22Rv1 (cell line): ENCODE results near the gene ARMC8.

ENCODE experiments used
- H3K27ac ChIP-seq: fragments of 450-650 bp; 2 replicates; pipeline ENCODE4 v1.5.1; 2017
- CTCF ChIP-seq: fragments of 450-650 bp; IDR thresholded peaks from 2 replicates; pipeline ENCODE4 v1.5.1; 2017; ENCODE audit warnings: mild to moderate bottlenecking
- ZFX ChIP-seq: fragments of 450-650 bp; IDR thresholded peaks from 2 replicates; pipeline ENCODE4 v1.6.1; 2017; ENCODE audit warnings: antibody characterized with exemption, borderline replicate concordance

The ARMC8 gene

GRCh38 chr3:138186803-138187295 is 252 bp upstream of the ARMC8 start:
- no peak for TF ChIP-seq CTCF
- TF ChIP-seq ZFX: no peak

GRCh38 chr3:138188013-138188730 is 1.1 kb downstream of the ARMC8 start:
- H3K27ac ChIP-seq: peak overlapping the region; percentile 89
- no peak for TF ChIP-seq ZFX
- TF ChIP-seq CTCF: no peak

More at GRCh38 chr3:138186803-138187295, 252 bp upstream of the ARMC8 start:
- H3K27ac ChIP-seq: peak overlapping the region; percentile 89

- no peak overlapping the region for H3K27ac ChIP-seq
- TF ChIP-seq CTCF: no peak
- no peak for TF ChIP-seq ZFX
Observed at GRCh38 chr3:138195481-138195880, 8.4 kb downstream of the ARMC8 start.

- H3K27ac ChIP-seq: no peak overlapping the region
- TF ChIP-seq ZFX (no peak), CTCF (no peak)
Observed at GRCh38 chr3:138196023-138196422, 8.9 kb downstream of the ARMC8 start.

- TF ChIP-seq ZFX (no peak), CTCF (no peak)
- no peak overlapping the region for H3K27ac ChIP-seq
Observed at GRCh38 chr3:138197058-138197457, 10.0 kb downstream of the ARMC8 start.

GRCh38 chr3:138197524-138197923 is 10.4 kb downstream of the ARMC8 start:
- TF ChIP-seq ZFX: no peak
- TF ChIP-seq CTCF: no peak
- H3K27ac ChIP-seq: no peak overlapping the region

- TF ChIP-seq ZFX (no peak), CTCF (no peak)
Observed at GRCh38 chr3:138199851-138200250, 12.8 kb downstream of the ARMC8 start.

More at GRCh38 chr3:138199851-138200250, 12.8 kb downstream of the ARMC8 start:
- no peak overlapping the region for H3K27ac ChIP-seq
